Measurements from ENCODE around the gene ACAP2. TPM values are rescaled to one million over a fixed set of nuclear protein-coding genes. Genes with fewer than 3 reads are reported as not detected.
"Not testable (repeated sequence)": the region's sequence is repeated elsewhere in the genome, so short reads cannot be mapped to it uniquely, and the experiment has no call there.

Gene ACAP2
- polyA plus RNA-seq, 3 donors, result 41.5 to 96.5 (median 71.6) TPM

DNA sequence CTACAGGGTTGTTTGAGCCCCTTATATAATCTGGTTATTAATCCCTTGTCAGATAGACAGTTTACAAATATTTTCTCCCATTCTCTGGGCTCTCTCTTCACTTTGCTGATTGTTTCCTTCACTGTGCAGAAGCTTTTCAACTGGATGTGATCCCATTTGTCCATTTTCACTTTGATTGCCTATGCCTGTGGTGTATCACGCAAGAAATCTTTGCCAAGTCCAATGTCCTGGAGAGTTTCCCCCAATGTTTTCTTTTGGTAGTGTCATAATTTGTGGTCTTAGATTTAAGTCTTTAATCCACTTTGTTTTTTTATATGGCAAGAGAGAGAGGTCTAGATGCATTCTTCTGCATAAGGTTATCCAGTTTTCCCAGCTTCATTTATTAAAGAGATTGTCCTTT lies 212.6 kb downstream of the ACAP2 start:
- H3K27ac ChIP-seq (ENCODE audit: low read depth in 1 of 2, low read length in 2 of 2), result no peak overlapping the region
- no peaks in the 10 kb centered on the region for H4K20me1 ChIP-seq (ENCODE audit: insufficient read depth, low read length)
- Mint-ChIP-seq H3K27me3 (ENCODE audit: low read depth in 3 of 3) (peaks cover 1 to 4% (median 3%) of the 10 kb centered on the region in 3 donors), H3K9me3 (peaks cover 0 to 6% (median 2%) of the 10 kb centered on the region in 7 donors), H3K4me3 (no peak overlapping the region), H3K36me3 (peaks cover 16 to 17% of the 10 kb centered on the region in 2 donors), H3K4me1 (peaks cover 9% of the 10 kb centered on the region), H3K27ac (no peak overlapping the region)
- peaks cover 7 to 14% of the 10 kb centered on the region in 2 donors for H3K36me3 ChIP-seq (replicated peaks in 1 of 2; ENCODE audit: control insufficient read depth in 1 of 2, insufficient read depth in 2 of 2, low read length in 2 of 2)
- H2AFZ ChIP-seq (ENCODE audit: insufficient read depth, low read depth, low read length, poor library complexity, severe bottlenecking), result no peak overlapping the region
- intact Hi-C loops (cut with micrococcal nuclease), result loop anchor here in 1 of 2 donors (10.0 kb wide), 1 partner anchor 255 kb away; no protein-coding TSS in a partner anchor
- no peaks in the 10 kb centered on the region for H3K4me1 ChIP-seq (ENCODE audit: control insufficient read depth in 1 of 2, insufficient read depth in 2 of 2, low read length in 2 of 2)
- H3K4me3 ChIP-seq (replicated peaks in 1 of 3; ENCODE audit: low read depth in 2 of 3, low read length in 3 of 3), result no peak overlapping the region
- DNase-seq, result no peak
- no peaks in the 10 kb centered on the region for H3K27me3 ChIP-seq (ENCODE audit: control insufficient read depth in 2 of 2, insufficient read depth in 2 of 2, low read length in 2 of 2)
- no peak overlapping the region for H3K9ac ChIP-seq (ENCODE audit: insufficient read depth, low read length, poor library complexity, severe bottlenecking)
- no peaks in the 10 kb centered on the region for H3K9me3 ChIP-seq (replicated peaks in 1 of 2; ENCODE audit: control insufficient read depth in 1 of 2, insufficient read depth in 1 of 2, low read length in 2 of 2)
- TF ChIP-seq, protein P1, sequence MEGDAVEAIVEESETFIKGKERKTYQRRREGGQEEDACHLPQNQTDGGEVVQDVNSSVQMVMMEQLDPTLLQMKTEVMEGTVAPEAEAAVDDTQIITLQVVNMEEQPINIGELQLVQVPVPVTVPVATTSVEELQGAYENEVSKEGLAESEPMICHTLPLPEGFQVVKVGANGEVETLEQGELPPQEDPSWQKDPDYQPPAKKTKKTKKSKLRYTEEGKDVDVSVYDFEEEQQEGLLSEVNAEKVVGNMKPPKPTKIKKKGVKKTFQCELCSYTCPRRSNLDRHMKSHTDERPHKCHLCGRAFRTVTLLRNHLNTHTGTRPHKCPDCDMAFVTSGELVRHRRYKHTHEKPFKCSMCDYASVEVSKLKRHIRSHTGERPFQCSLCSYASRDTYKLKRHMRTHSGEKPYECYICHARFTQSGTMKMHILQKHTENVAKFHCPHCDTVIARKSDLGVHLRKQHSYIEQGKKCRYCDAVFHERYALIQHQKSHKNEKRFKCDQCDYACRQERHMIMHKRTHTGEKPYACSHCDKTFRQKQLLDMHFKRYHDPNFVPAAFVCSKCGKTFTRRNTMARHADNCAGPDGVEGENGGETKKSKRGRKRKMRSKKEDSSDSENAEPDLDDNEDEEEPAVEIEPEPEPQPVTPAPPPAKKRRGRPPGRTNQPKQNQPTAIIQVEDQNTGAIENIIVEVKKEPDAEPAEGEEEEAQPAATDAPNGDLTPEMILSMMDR (IDR thresholded peaks at IDR 0.05), result no peak
- no peak overlapping the region for H3K4me2 ChIP-seq (replicated peaks; ENCODE audit: extremely low read depth, low read length, poor library complexity, severe bottlenecking)
- WGBS (ENCODE audit: insufficient coverage), result 83% methylated on average over 1 of the region's 1 CpG
- no peaks in the 10 kb centered on the region for H3K79me2 ChIP-seq (ENCODE audit: insufficient read depth, low read length)

- DNase-seq; H3K4me3 Mint-ChIP-seq; H4K20me1 ChIP-seq (ENCODE audit: insufficient read depth, low read length); H3K27ac ChIP-seq (ENCODE audit: low read depth in 1 of 2, low read length in 2 of 2); H3K79me2 ChIP-seq (ENCODE audit: insufficient read depth, low read length); H3K27ac Mint-ChIP-seq; intact Hi-C loops (cut with micrococcal nuclease); H3K4me2 ChIP-seq (replicated peaks; ENCODE audit: extremely low read depth, low read length, poor library complexity, severe bottlenecking); H3K4me1 Mint-ChIP-seq; H3K4me1 ChIP-seq (ENCODE audit: control insufficient read depth in 1 of 2, insufficient read depth in 2 of 2, low read length in 2 of 2); H3K27me3 ChIP-seq (ENCODE audit: control insufficient read depth in 2 of 2, insufficient read depth in 2 of 2, low read length in 2 of 2); H3K27me3 Mint-ChIP-seq (ENCODE audit: low read depth in 3 of 3); H3K9me3 Mint-ChIP-seq; H2AFZ ChIP-seq (ENCODE audit: insufficient read depth, low read depth, low read length, poor library complexity, severe bottlenecking); H3K9ac ChIP-seq (ENCODE audit: insufficient read depth, low read length, poor library complexity, severe bottlenecking); H3K9me3 ChIP-seq (replicated peaks in 1 of 2; ENCODE audit: control insufficient read depth in 1 of 2, insufficient read depth in 1 of 2, low read length in 2 of 2); H3K4me3 ChIP-seq (replicated peaks in 1 of 3; ENCODE audit: low read depth in 2 of 3, low read length in 3 of 3): not testable (repeated sequence)
- no CpG with 5 or more reads among the region's 5 CpGs for WGBS (ENCODE audit: insufficient coverage)
- H3K36me3 Mint-ChIP-seq, result peaks cover 24 to 27% of the 10 kb centered on the region in 2 donors
- peaks cover 7 to 24% of the 10 kb centered on the region in 2 donors for H3K36me3 ChIP-seq (replicated peaks in 1 of 2; ENCODE audit: control insufficient read depth in 1 of 2, insufficient read depth in 2 of 2, low read length in 2 of 2)
Measured at GRCh38 chr3:195228886-195229285, 213.9 kb downstream of the ACAP2 start.
